Lower leg skin (tissue), 3 donors: ENCODE results near the gene DISC1.

Source experiments
- POLR2A ChIP-seq, 2 donors: fragments of 450-650 bp; IDR thresholded peaks; one replicate each; pipeline ENCODE4 v1.6.1; 2016 to 2017; ENCODE audit warnings: antibody characterized with exemption in 2 of 2, mild to moderate bottlenecking in 1 of 2, moderate library complexity in 1 of 2
- TF ChIP-seq, protein P1 (sequence below), 3 donors: fragments of 450-650 bp; IDR thresholded peaks; one replicate each; pipeline ENCODE4 v1.5.1; 2016; ENCODE audit warnings: antibody characterized with exemption in 3 of 3, mild to moderate bottlenecking in 3 of 3, moderate library complexity in 2 of 3

DNA sequence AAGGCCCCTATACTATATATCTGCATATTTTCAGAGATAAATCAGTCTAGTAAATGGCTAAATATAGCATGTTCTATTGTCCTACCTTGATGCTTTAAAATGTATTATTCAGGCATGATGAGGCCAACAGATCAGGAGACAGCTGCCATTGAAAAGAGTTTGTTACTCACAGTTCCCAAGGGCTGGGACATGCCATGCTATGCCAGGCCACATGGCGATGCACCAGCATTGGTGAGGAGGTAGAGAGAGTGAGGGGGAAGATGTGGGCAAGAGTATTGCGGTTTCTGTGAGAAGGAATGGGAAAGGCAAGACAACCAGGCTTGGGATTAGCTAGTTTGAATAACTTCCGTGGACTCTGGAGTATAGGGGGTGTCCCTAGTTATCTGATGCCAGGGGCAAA, 316.5 kb downstream of the DISC1 start:
- TF ChIP-seq, protein P1, sequence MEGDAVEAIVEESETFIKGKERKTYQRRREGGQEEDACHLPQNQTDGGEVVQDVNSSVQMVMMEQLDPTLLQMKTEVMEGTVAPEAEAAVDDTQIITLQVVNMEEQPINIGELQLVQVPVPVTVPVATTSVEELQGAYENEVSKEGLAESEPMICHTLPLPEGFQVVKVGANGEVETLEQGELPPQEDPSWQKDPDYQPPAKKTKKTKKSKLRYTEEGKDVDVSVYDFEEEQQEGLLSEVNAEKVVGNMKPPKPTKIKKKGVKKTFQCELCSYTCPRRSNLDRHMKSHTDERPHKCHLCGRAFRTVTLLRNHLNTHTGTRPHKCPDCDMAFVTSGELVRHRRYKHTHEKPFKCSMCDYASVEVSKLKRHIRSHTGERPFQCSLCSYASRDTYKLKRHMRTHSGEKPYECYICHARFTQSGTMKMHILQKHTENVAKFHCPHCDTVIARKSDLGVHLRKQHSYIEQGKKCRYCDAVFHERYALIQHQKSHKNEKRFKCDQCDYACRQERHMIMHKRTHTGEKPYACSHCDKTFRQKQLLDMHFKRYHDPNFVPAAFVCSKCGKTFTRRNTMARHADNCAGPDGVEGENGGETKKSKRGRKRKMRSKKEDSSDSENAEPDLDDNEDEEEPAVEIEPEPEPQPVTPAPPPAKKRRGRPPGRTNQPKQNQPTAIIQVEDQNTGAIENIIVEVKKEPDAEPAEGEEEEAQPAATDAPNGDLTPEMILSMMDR (IDR thresholded peaks at IDR 0.05): no peak
- no peak for TF ChIP-seq POLR2A (IDR thresholded peaks at IDR 0.05)
